Stimulated activated CD8-positive, alpha-beta memory T cell treated with anti-CD3 and anti-CD28 coated beads, Interleukin-7, amount 100 ng/mL, for 1 hour (primary cell): ENCODE data around the gene DNAJC16.

Experiments
- DNase-seq, 2 donors: peaks; one replicate each; pipeline ENCODE4 v3.0.0-alpha.2; 2020; ENCODE audit warnings: low read depth in 2 of 2

Gene DNAJC16

GRCh38 chr1:15540186-15540585, 13.5 kb downstream of the DNAJC16 start:
- DNase-seq: no peak

DNA sequence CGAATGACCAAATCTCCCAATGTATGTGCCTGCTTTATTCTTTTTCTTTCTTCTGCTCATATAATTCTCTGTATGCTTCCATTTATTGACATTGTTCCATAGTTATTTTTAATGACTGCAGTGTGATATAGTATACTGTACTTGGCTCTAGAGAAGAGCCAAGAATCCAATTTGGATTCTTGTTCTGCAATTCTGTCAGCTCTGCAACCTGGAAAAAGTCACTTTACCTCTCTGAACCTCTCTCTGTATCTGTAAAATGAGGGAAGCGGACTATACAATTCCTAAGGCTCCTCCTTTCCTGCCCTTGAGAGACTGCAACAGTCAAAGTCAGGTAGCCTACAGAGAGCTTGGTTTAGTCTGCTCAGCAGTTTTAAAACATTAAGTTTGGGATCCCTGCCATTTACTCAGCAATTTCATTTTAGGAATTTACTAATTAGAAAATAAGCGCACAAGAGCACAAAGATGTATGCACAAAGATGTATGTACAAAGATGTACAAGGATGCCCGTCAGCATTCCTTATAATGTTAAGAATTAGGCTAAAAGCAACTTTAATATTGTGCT, 14.7 kb downstream of the DNAJC16 start:
- DNase-seq: no peak

GRCh38 chr1:15542388-15543250, 16.0 kb downstream of the DNAJC16 start:
- no peak for DNase-seq

GRCh38 chr1:15543251-15543588, 16.6 kb downstream of the DNAJC16 start:
- no peak for DNase-seq

GRCh38 chr1:15543589-15544568, 17.2 kb downstream of the DNAJC16 start:
- no peak for DNase-seq

DNA sequence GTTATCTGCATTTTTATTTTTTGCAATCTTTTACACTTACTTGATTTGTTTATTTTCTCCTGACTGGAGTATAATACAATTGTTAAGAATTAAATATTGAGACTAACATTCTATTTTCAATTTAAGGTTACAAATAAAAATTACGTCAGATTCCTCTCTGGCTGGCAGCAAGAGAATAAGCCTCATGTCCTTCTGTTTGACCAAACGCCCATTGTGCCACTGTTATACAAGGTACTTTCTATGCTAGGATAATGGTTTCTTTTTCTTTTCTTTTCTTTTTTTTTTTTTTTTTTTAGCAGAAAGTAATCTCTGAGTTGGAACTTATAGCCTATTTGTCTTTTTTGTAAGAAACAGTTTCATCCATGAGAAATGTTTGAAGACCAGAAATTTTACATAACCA, 20.0 kb downstream of the DNAJC16 start:
- DNase-seq: no peak

- DNase-seq: no peak
Measured at GRCh38 chr1:15550573-15550972, 23.9 kb downstream of the DNAJC16 start.

GRCh38 chr1:15557008-15557407, 30.4 kb downstream of the DNAJC16 start:
- DNase-seq: no peak

DNA sequence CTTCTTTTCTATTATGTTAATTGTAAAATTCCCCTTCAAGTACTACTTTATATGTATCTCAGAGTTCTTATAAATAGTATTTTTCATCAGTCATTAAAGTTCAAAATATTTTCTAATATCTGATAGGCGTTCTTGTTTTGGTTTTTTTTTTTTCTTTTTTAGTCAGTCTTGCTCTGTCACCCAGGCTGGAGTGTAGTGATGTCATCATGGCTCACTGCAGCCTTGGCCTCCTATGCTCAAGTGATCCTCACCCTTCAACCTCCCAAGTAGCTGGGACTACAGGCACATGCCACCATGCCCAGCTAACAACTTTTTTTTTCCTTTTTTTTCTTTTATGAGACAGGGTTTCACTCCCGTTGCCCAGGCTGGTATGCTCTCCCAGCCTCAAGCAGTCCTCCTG, 30.9 kb downstream of the DNAJC16 start:
- DNase-seq: no peak

GRCh38 chr1:15558516-15558915, 31.9 kb downstream of the DNAJC16 start:
- no peak for DNase-seq

DNA sequence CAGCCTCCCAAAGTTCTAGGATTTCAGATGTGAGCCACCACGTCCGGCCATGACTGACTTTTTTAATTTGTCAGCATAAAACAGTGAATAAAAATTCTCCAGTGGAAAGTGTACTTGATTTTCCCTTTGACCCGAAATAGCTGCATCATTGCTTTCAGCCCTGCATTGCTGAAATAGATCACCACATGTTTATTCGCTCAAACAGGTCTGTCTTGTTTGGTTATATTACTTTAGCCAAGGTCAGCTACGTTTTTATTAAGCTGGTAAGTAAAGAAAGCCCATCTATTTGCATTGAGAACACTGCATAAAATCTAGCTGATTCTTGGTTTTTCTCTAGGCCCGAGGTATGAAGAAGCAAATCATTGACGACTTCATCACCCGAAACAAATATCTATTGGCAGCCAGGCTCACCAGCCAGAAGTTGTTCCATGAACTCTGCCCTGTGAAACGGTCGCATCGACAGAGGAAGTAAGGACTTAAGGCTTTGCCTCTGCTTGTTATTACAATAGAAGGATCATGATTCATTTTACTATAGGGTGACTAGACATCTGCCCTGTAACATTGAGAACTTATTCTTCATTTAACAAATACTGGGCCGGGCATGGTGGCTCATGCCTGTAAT, 32.7 kb downstream of the DNAJC16 start:
- no peak for DNase-seq

DNA sequence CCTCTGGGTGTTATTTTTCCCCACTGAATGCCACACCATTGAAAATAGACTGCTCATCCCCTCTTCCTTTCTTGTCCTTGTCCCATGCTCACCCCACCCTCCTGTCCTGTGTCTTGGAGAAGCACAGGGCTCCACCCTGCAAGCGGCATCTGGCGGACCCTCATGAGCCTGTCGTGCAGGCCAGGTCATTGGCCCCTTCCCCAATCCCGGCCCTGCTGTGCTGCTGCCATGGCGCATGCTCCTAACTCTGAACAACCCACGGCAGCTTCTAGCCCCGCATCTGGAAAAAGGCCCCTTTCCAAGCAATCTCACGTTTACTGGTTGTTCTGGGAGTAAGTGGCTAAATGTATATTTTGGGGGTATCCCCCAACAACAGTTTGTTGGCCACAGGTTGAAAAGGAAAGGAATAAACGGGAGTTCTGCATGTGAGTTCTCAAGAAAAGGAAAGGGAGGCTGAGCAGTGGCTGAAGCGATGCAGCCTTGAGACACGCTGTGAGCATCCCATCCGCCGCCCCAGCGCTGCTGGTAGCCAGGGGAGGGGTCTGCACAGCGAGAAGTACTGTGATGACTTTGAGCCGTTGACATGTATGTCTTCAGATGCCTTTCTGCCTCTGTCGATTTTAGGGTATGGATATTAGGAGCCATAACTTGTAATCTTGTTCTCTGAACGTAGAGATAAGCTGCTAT, 41.9 kb downstream of the DNAJC16 start:
- no peak for DNase-seq

- DNase-seq: no peak
Measured at GRCh38 chr1:15570861-15571260, 44.2 kb downstream of the DNAJC16 start.

- no peak for DNase-seq
Measured at GRCh38 chr1:15571266-15571665, 44.6 kb downstream of the DNAJC16 start.

GRCh38 chr1:15573477-15573876, 46.8 kb downstream of the DNAJC16 start:
- no peak for DNase-seq

- no peak for DNase-seq
Measured at GRCh38 chr1:15574741-15575140, 48.1 kb downstream of the DNAJC16 start.

DNA sequence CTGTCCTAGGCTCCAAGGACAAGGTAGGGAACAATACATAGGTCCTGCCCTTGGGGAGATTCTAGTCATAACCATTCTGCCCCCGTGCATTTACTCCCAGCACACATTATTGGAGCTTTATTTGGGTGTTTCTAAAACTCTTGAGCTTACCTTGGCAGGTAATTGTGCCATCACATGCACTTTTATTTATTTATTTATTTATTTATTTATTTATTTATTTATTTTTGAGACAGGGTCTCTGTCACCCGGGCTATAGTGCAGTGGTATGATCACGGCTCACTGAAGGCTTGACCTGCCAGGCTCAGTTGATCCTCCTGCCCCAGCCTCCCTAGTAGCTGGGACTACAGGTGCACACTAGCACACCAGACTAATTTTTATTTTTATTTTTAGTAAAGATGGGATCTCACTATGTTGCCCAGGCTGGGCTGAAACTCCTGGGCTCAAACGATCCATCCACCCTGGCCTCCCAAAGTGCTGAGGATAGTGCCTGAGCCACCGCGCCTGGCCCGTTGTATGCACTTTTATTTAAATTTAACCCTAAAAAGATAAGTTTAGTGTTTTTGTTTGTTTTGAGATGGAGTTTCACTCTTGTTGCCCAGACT, 49.0 kb downstream of the DNAJC16 start:
- DNase-seq: no peak

GRCh38 chr1:15577691-15578090, 51.0 kb downstream of the DNAJC16 start:
- no peak for DNase-seq

DNA sequence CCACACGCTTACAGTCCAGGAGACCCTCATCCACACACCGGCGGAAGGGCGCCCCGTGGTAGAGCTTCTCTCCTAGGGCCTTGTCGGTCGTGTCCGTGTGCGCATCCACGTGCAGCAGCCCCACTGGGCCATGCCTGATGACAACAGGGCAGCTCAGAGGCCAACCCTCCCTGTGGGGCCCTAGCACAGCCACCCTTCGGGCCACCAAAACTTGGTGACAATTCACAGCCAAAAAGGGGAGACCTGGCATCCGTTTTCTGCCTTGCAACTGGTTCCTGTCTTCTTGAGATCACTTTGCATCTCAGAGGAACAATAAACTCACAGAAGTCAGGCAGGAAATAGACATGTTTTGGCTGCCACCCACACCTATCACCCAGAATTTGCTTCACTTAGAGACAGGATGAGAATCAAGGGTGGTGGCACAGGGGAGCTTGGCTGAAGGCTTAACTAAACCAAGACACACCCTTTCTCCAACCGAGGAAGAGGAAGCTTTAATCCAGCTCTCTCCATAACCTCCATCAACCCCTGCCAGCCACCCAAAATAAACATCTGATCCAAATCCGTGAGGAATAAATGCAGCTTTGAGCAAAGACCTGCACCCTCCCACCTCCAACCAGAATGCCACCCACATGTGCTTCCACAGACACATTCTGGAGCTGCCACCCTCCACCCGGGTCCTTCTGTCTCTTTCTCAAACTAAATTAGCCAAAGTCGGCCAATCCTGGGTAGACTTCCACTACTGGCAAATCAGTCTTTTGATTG, 52.5 kb downstream of the DNAJC16 start:
- DNase-seq: no peak

DNA sequence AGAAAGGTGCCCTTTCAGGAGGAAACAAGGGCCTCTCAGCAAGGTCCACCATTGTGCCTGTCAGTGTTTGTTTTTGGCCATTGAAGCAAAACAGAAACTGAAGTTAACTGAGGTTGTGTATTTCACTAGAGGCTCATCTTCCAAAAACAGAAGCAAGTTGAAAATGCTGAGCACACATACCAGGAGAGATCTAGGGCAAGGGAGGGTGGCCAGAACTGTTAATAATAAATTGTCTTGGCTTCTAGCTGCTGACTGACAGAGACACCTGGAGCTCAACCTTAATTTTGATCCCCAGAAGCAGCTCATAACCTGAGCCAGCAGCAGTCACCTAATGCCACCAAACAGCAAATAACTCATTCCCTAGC, 53.0 kb downstream of the DNAJC16 start:
- no peak for DNase-seq
